ENCODE data around the gene ALDH3B1.

DNA sequence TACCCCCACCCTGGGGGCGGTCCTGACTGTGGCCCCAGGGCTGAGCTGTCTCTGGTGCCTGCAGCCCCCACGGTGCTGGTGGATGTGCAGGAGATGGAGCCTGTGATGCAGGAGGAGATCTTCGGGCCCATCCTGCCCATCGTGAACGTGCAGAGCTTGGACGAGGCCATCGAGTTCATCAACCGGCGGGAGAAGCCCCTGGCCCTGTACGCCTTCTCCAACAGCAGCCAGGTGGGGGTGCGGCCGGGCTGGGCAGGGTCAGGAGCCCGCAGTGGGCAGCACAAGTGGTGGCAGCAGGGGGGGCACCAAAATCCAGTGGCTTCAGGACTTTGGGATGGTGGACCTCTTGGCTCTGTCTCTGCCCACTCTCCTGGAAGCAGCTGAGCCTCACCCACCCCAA lies 12.4 kb downstream of the ALDH3B1 start:
- TF ChIP-seq TAF1 (IDR thresholded peaks at IDR 0.05; ENCODE audit: control insufficient read depth, extremely low read depth, insufficient read depth, low read length, severe bottlenecking), result no peak
- TF ChIP-seq, protein P1, sequence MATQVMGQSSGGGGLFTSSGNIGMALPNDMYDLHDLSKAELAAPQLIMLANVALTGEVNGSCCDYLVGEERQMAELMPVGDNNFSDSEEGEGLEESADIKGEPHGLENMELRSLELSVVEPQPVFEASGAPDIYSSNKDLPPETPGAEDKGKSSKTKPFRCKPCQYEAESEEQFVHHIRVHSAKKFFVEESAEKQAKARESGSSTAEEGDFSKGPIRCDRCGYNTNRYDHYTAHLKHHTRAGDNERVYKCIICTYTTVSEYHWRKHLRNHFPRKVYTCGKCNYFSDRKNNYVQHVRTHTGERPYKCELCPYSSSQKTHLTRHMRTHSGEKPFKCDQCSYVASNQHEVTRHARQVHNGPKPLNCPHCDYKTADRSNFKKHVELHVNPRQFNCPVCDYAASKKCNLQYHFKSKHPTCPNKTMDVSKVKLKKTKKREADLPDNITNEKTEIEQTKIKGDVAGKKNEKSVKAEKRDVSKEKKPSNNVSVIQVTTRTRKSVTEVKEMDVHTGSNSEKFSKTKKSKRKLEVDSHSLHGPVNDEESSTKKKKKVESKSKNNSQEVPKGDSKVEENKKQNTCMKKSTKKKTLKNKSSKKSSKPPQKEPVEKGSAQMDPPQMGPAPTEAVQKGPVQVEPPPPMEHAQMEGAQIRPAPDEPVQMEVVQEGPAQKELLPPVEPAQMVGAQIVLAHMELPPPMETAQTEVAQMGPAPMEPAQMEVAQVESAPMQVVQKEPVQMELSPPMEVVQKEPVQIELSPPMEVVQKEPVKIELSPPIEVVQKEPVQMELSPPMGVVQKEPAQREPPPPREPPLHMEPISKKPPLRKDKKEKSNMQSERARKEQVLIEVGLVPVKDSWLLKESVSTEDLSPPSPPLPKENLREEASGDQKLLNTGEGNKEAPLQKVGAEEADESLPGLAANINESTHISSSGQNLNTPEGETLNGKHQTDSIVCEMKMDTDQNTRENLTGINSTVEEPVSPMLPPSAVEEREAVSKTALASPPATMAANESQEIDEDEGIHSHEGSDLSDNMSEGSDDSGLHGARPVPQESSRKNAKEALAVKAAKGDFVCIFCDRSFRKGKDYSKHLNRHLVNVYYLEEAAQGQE (IDR thresholded peaks at IDR 0.05; ENCODE audit: borderline replicate concordance), result no peak
- TF ChIP-seq, protein P1 (CRISPR knock-in tag; IDR thresholded peaks at IDR 0.05; ENCODE audit: low read depth), result no peak
- TF ChIP-seq, protein P2, sequence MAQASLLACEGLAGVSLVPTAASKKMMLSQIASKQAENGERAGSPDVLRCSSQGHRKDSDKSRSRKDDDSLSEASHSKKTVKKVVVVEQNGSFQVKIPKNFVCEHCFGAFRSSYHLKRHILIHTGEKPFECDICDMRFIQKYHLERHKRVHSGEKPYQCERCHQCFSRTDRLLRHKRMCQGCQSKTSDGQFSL (CRISPR knock-in tag; IDR thresholded peaks at IDR 0.05), result no peak
- TF ChIP-seq, protein P2 (tag; IDR thresholded peaks at IDR 0.05), result no peak
- no peak for TF ChIP-seq RFX5 (IDR thresholded peaks at IDR 0.05; ENCODE audit: low read depth, low read length)
- TF ChIP-seq POLR2A (conservative IDR thresholded peaks at IDR 0.05), result no peak
- TF ChIP-seq, protein P3, sequence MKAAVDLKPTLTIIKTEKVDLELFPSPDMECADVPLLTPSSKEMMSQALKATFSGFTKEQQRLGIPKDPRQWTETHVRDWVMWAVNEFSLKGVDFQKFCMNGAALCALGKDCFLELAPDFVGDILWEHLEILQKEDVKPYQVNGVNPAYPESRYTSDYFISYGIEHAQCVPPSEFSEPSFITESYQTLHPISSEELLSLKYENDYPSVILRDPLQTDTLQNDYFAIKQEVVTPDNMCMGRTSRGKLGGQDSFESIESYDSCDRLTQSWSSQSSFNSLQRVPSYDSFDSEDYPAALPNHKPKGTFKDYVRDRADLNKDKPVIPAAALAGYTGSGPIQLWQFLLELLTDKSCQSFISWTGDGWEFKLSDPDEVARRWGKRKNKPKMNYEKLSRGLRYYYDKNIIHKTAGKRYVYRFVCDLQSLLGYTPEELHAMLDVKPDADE (conservative IDR thresholded peaks at IDR 0.05; ENCODE audit: control insufficient read depth, low read depth, low read length), result no peak

Data from K562 (cell line).